Suprapubic skin (tissue), 3 donors: Measurements from ENCODE around the gene CTNND2.

Source experiments
- CTCF ChIP-seq, 2 donors: fragments of 200-600 bp in 1 of 2; fragments of 450-650 bp in 1 of 2; sonication (generic) in 1 of 2; IDR thresholded peaks; one replicate each; pipeline ENCODE4 v1.5.1; 2016 to 2019; ENCODE audit warnings: antibody characterized with exemption in 2 of 2, mild to moderate bottlenecking in 1 of 2, moderate library complexity in 1 of 2
- POLR2AphosphoS5 ChIP-seq, 3 donors: sonication (generic); formaldehyde crosslinking; IDR thresholded peaks; one replicate each; pipeline ENCODE4 v1.6.1; 2017; ENCODE audit warnings: antibody characterized with exemption in 3 of 3

GRCh38 chr5:11814373-11814772, 89.9 kb downstream of the CTNND2 start:
- TF ChIP-seq CTCF (IDR thresholded peaks at IDR 0.05) (no peak), POLR2AphosphoS5 (IDR thresholded peaks at IDR 0.05) (no peak)
